Adrenal gland (tissue), 12 donors: Measurements from ENCODE around the gene FHDC1. TPM values are rescaled to one million over a fixed set of nuclear protein-coding genes. Genes with fewer than 3 reads are reported as not detected.

Source experiments
- DNase-seq, 7 donors: peaks; one replicate each; pipeline ENCODE4 v3.0.0-alpha.2; 2019 to 2020
- H3K27ac ChIP-seq, 5 donors: fragments of 200-600 bp; sonication (generic) in 4 of 5; 1 replicate in 3 of 5; 2 replicates in 2 of 5; pipeline versions ENCODE4 v1.5.1 to v1.8.0; 2016 to 2020; ENCODE audit warnings: mild to moderate bottlenecking in 1 of 5
- H3K27me3 ChIP-seq: fragments of 200-600 bp; 2 replicates; pipeline ENCODE4 v1.8.0; 2021
- H3K36me3 ChIP-seq, 2 donors: fragments of 200-600 bp; replicated peaks in 1 of 2; 1 replicate in 1 of 2; 2 replicates in 1 of 2; pipeline versions ENCODE4 v1.5.1 to v1.8.0; 2018 to 2022
- H3K4me1 ChIP-seq, 2 donors: fragments of 200-600 bp; replicated peaks in 1 of 2; 1 replicate in 1 of 2; 2 replicates in 1 of 2; pipeline versions ENCODE4 v1.5.1 to v1.8.0; 2018 to 2021
- H3K4me3 ChIP-seq, 4 donors: fragments of 200-600 bp; sonication (generic) in 3 of 4; one replicate each; pipeline ENCODE4 v1.5.1; 2016 to 2018
- H3K9me3 ChIP-seq, 3 donors: fragments of 200-600 bp; sonication (generic) in 1 of 3; replicated peaks in 1 of 3; 1 replicate in 2 of 3; 2 replicates in 1 of 3; pipeline versions ENCODE4 v1.5.1 to v1.8.0; 2016 to 2021
- CTCF ChIP-seq, 6 experiments: fragments of 450-650 bp in 4 of 6; fragments of 200-600 bp in 2 of 6; sonication (generic) in 1 of 6; IDR thresholded peaks; 1 replicate in 5 of 6; 2 replicates in 1 of 6; pipeline versions ENCODE4 v1.5.1 to v1.8.0; 2016 to 2021; ENCODE audit warnings: antibody characterized with exemption in 6 of 6, mild to moderate bottlenecking in 2 of 6, moderate library complexity in 1 of 6
- POLR2A ChIP-seq, 2 donors: fragments of 450-650 bp; IDR thresholded peaks; one replicate each; pipeline ENCODE4 v1.6.1; 2017; ENCODE audit warnings: antibody characterized with exemption in 2 of 2, mild to moderate bottlenecking in 2 of 2, moderate library complexity in 1 of 2
- WGBS, 4 donors: extraction: QIAGEN DNeasy Blood & Tissue Kit in 2 of 4; methylation state at CpG; one replicate each; pipeline versions ENCODE4 v1.1.5 to v1.1.7; 2013 to 2017; 5-methylcytosine and 5-hydroxymethylcytosine counted together
- intact Hi-C, 2 donors: fragments of 100-400 bp; cut with DNase I; formaldehyde crosslinking; loops; one replicate each; pipeline versions ENCODE4 v1.14.1 to v1.15.0; 2022 to 2023
- polyA plus RNA-seq, 3 donors: library from polyadenylated mRNA; stranded (reverse); fragments of 200-250 nt in 2 of 3; fragments of 350-450 nt in 1 of 3; fragmentation: Illumina TruSeq in 1 of 3; extraction: RNeasy Lipid Tissue Mini Kit (QIAGEN cat#74804) in 1 of 3; gene quantifications; one replicate each; pipeline ENCODE4 v1.2.3, GENCODE V29; 2013 to 2014
- total RNA-seq, 9 donors: library from RNA; depleted of rRNA in 4 of 9; stranded (reverse); fragments of >200 nt in 4 of 9; fragments of 120-200 nt in 1 of 9; fragmentation: NEBNext Ultra II Directional in 1 of 9; extraction: Animal tissue kit (Norgen Biotek cat#: 25700) in 1 of 9; gene quantifications; one replicate each; pipeline versions ENCODE4 v1.1.0 to v1.2.4, GENCODE V29; 2013 to 2023
- donor health status: healthy with polysubstance abuse.
- donor health status: Bipolar disorder and iron deficiency.
- donor health status: DM: yes; HTN: yes; CAD: no.
- donor health status: DM: no; HTN: no; CAD: no.
- donor health status: DM: no; HTN: no; CAD: no.
- donor health status: DM: yes; HTN: yes; CAD: no.

Gene FHDC1
- total and polyA plus RNA-seq, 12 donors = 0.09 to 1.2 (median 0.36) TPM

DNA sequence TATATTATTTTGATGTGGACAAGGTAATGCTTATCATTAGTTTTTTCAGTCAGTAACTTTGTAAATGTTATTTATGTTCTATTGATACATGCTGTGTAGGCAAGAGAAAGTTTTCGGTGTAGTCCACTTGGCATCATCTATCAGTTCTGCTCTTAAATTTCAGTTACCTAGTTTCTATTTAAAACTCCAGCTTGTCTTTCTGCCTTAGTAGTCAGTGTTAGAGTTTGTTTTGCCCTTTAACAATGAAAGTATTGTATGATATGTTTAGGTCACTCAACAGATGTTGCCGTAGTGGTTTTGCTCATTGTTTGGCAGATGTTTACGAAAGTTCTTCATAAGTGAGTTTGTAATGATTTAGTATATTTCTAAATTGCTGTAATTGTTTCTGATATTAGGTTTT is 34.9 kb upstream of the FHDC1 start:
- Histone ChIP-seq H3K36me3 (no peaks in the 10 kb centered on the region), H3K9me3 (no peaks in the 10 kb centered on the region), H3K27me3 (no peaks in the 10 kb centered on the region), H3K4me3 (no peak overlapping the region), H3K4me1 (no peaks in the 10 kb centered on the region), H3K27ac (no peak overlapping the region)
- no peak for DNase-seq
- intact Hi-C loops = no loop called here
- WGBS, 4 donors = 93 to 97% (median 96%) methylated on average over 3 of the region's 3 CpGs
- TF ChIP-seq CTCF (IDR thresholded peaks at IDR 0.05) = no peak
- no peak for TF ChIP-seq POLR2A (IDR thresholded peaks at IDR 0.05)

DNA sequence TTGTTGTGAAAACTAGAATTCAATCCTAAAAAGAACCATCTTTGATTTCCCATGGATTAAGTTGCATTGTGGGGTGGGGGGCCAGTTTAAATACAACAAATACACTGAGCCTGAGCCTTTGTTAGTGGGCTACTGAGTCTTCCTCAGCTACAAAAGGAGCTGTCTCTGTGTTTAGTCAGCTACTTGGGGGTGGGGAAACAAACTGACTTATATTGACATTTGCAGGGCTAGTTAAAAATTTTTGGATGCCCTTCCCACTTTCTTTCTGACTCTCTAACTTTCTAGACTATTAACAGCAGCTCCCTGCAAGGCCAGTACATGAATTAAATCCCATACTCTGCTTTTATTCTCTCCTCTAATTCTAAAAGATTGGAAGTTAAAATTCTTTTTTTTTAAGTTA is 32.5 kb upstream of the FHDC1 start:
- H3K4me3 ChIP-seq = no peak overlapping the region
- no peaks in the 10 kb centered on the region for H3K36me3 ChIP-seq
- intact Hi-C loops = no loop called here
- H3K27me3 ChIP-seq = no peaks in the 10 kb centered on the region
- TF ChIP-seq CTCF (IDR thresholded peaks at IDR 0.05) = no peak
- TF ChIP-seq POLR2A (IDR thresholded peaks at IDR 0.05) = no peak
- H3K4me1 ChIP-seq = no peaks in the 10 kb centered on the region
- H3K9me3 ChIP-seq = no peaks in the 10 kb centered on the region
- H3K27ac ChIP-seq = no peak overlapping the region
- no peak for DNase-seq

- DNase-seq = no peak
- intact Hi-C loops = no loop called here
- Histone ChIP-seq H3K36me3 (no peaks in the 10 kb centered on the region), H3K4me1 (no peaks in the 10 kb centered on the region), H3K27ac (no peak overlapping the region), H3K9me3 (no peaks in the 10 kb centered on the region), H3K4me3 (no peak overlapping the region), H3K27me3 (no peaks in the 10 kb centered on the region)
- TF ChIP-seq CTCF (IDR thresholded peaks at IDR 0.05) (no peak), POLR2A (IDR thresholded peaks at IDR 0.05) (no peak)
- WGBS, 4 donors = 91 to 96% (median 93%) methylated on average over 4 of the region's 4 CpGs
These were observed 26.2 kb upstream of the FHDC1 start for GRCh38 chr4:152909901-152910300.

- Histone ChIP-seq H3K27me3 (no peaks in the 10 kb centered on the region), H3K36me3 (no peaks in the 10 kb centered on the region), H3K4me1 (no peaks in the 10 kb centered on the region), H3K4me3 (no peak overlapping the region), H3K27ac (no peak overlapping the region), H3K9me3 (no peaks in the 10 kb centered on the region)
- WGBS, 4 donors = 76 to 97% (median 85%) methylated on average over 3 of the region's 3 CpGs
- DNase-seq = no peak
- intact Hi-C loops = no loop called here
- TF ChIP-seq POLR2A (IDR thresholded peaks at IDR 0.05) (no peak), CTCF (IDR thresholded peaks at IDR 0.05) (no peak)
These were observed 25.6 kb upstream of the FHDC1 start for GRCh38 chr4:152910521-152910920.
